Activated T-helper 2 cell treated with anti-CD3 and anti-CD28 coated beads, Interferon-gamma antibody, Interleukin-2, Interleukin-4, amounts not matched to agents 10 μg/mL and 5 μg/mL and 100 μg/mL, durations not matched to agents 14 hours and 24 hours and 36 hours (primary cell): ENCODE measurements around the gene IER5L. TPM values are rescaled to one million over a fixed set of nuclear protein-coding genes. Genes with fewer than 3 reads are reported as not detected.

Source experiments
- DNase-seq: peaks from one replicate; pipeline ENCODE4 v3.0.0; 2021; ENCODE audit warnings: low spot score
- H3K27ac Mint-ChIP-seq: one replicate; pipeline ENCODE4 v1.8.0; 2021; ENCODE audit warnings: mixed read lengths
- H3K27me3 Mint-ChIP-seq: one replicate; pipeline ENCODE4 v1.8.0; 2021; ENCODE audit warnings: low read depth, mixed read lengths
- H3K36me3 Mint-ChIP-seq: one replicate; pipeline ENCODE4 v1.8.0; 2021; ENCODE audit warnings: low read depth, mixed read lengths
- H3K4me1 Mint-ChIP-seq: one replicate; pipeline ENCODE4 v1.8.0; 2021; ENCODE audit warnings: low read depth, mixed read lengths
- H3K4me3 Mint-ChIP-seq: one replicate; pipeline ENCODE4 v1.8.0; 2021; ENCODE audit warnings: low read depth, mild to moderate bottlenecking, moderate library complexity, mixed read lengths
- H3K9me3 Mint-ChIP-seq: one replicate; pipeline ENCODE4 v1.8.0; 2021; ENCODE audit warnings: mixed read lengths
- intact Hi-C: fragments of 100-400 bp; cut with micrococcal nuclease; formaldehyde crosslinking; loops from one replicate; pipeline ENCODE4 v1.15.1; 2023
- total RNA-seq: library from RNA; stranded (reverse); gene quantifications from 2 replicates; pipeline ENCODE4 v1.2.3, GENCODE V29; 2022

The IER5L gene
- total RNA-seq, 1 donor from 2014 or later: 8.6 TPM

- H3K36me3 Mint-ChIP-seq: no peaks in the 10 kb centered on the region
- no peaks in the 10 kb centered on the region for H3K9me3 Mint-ChIP-seq
- intact Hi-C loops: no loop called here
- no peak for DNase-seq
- no peak overlapping the region for H3K27ac Mint-ChIP-seq
- H3K4me1 Mint-ChIP-seq: peaks cover 12% of the 10 kb centered on the region
- H3K4me3 Mint-ChIP-seq: no peak overlapping the region
- H3K27me3 Mint-ChIP-seq: no peaks in the 10 kb centered on the region
These were observed 6.1 kb upstream of the IER5L start for GRCh38 chr9:129184219-129184524.

DNA sequence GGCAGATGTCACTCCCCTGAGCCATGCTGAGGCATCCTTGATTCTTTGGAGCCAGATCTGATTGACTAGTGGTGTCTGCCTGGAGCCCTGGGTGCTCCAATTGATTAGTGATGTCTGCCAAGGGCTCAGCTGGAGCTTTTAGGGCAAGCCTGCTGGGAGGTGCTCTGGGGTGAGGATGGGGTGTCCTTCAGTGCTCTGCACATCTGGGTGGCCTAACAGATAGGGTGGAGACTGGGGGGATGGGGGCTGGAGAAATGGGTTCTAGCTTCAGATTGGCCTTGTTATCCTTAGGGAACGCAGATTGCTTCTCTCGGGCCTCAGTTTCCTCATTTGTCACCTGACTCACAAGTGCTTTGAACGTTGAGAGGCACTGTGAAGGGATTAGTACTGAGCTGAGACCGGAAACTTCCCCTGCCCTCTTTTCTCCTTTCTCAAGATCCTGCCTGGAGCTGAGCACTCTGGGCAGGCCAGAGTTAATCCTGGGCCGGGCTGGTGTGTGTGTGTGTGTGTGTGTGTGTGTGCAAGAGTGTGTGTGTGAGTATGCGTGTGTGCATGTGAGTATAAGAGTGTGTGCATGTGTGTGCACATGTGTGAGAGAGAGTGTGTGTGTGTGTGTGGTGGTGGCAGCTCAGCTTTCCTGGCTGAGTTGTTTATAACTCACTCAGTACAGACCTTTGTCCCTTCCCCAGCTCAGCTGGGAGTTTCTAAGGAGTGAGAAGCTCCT lies 5.6 kb upstream of the IER5L start:
- Mint-ChIP-seq H3K36me3 (no peaks in the 10 kb centered on the region), H3K27ac (no peak overlapping the region), H3K4me1 (peaks cover 12% of the 10 kb centered on the region), H3K27me3 (no peaks in the 10 kb centered on the region), H3K4me3 (no peak overlapping the region), H3K9me3 (no peaks in the 10 kb centered on the region)
- intact Hi-C loops: no loop called here
- no peak for DNase-seq

DNA sequence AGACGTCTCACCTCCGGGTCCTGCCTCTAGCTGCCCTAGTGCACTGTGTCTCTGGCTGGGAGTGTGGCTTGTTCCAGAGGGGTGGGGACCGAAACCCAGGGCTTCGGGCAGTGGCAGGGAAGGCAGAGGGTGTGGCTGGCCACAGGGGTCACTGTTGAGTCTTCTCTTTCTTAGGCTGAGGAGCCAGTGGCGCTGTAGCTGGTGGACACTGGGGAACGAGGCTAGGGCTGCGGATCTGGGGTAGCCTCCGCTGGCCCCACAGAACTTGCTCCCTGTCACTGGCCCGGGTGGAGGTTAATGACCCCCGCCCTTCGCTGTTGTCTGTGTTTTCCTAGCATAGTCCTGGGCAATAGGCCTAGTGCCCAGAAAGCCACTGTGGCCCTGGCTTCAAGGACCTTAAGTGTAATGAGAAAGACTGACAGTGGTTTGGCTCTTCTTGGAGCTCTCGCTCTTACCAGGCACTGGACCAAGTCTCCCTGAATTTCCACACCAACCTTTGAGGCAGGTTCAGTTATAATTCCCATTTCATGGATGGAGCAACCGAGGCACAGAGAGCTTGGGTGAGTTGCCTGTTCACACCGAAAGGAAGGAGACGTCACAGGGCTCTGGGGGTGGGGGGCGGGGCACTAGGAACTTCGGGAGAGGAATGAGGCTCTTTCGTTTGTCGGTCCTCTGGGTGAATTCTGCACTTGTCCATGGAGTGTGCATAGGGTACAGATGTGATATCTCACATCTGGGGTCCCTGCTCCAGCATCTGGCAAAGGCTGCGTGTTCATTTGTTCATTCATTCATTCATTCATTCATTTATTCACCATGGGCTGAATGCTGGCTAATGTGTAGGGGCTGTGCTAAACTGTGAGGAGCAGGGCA lies 4.8 kb upstream of the IER5L start:
- no peaks in the 10 kb centered on the region for H3K9me3 Mint-ChIP-seq

DNA sequence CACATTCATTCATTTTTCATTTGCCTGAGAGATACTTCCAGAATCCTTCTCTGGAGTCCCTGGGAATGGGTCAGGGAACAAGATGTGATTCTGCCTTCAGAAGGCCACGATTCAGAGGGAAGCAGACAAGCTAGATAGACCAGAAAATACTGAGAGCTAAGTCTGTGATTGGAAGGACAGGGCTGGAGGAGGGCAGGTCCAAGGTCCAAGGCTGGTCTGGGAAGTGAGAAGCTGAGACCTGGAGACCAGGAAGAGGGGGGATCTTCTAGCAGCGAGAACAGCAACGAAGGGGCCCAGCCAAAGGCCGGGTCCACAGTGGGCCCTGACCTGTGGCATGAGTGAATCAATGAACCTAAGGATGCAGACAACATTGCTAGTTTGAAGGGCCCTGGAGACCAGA lies 4.1 kb upstream of the IER5L start:
- no peak overlapping the region for H3K4me3 Mint-ChIP-seq
- H3K36me3 Mint-ChIP-seq: no peaks in the 10 kb centered on the region
- DNase-seq: no peak
- H3K27me3 Mint-ChIP-seq: no peaks in the 10 kb centered on the region
- no peaks in the 10 kb centered on the region for H3K9me3 Mint-ChIP-seq
- H3K4me1 Mint-ChIP-seq: peaks cover 11% of the 10 kb centered on the region
- no peak overlapping the region for H3K27ac Mint-ChIP-seq
- intact Hi-C loops: no loop called here

More for the DNA sequence above, 4.8 kb upstream of the IER5L start:
- intact Hi-C loops: no loop called here
- no peak overlapping the region for H3K27ac Mint-ChIP-seq
- H3K36me3 Mint-ChIP-seq: no peaks in the 10 kb centered on the region
- DNase-seq: no peak
- H3K27me3 Mint-ChIP-seq: no peaks in the 10 kb centered on the region
- H3K4me3 Mint-ChIP-seq: no peak overlapping the region
- H3K4me1 Mint-ChIP-seq: peaks cover 12% of the 10 kb centered on the region

- H3K4me1 Mint-ChIP-seq: peaks cover 11% of the 10 kb centered on the region
- no peak for DNase-seq
- no peaks in the 10 kb centered on the region for H3K9me3 Mint-ChIP-seq
- H3K27me3 Mint-ChIP-seq: no peaks in the 10 kb centered on the region
- intact Hi-C loops: no loop called here
- H3K4me3 Mint-ChIP-seq: no peak overlapping the region
- H3K36me3 Mint-ChIP-seq: no peaks in the 10 kb centered on the region
- H3K27ac Mint-ChIP-seq: no peak overlapping the region
These were observed 3.2 kb upstream of the IER5L start for GRCh38 chr9:129181246-129181645.

- H3K9me3 Mint-ChIP-seq: no peaks in the 10 kb centered on the region
- no peak for DNase-seq
- no peaks in the 10 kb centered on the region for H3K36me3 Mint-ChIP-seq
- peaks cover 8% of the 10 kb centered on the region for H3K4me1 Mint-ChIP-seq
- peak overlapping the region; percentile 8 for H3K4me3 Mint-ChIP-seq
- H3K27ac Mint-ChIP-seq: no peak overlapping the region
- intact Hi-C loops: loop anchor here (2.0 to 5.0 kb wide), 4 partner anchors 58 to 159 kb away; no protein-coding TSS in a partner anchor
- H3K27me3 Mint-ChIP-seq: no peaks in the 10 kb centered on the region
These were observed 714 bp upstream of the IER5L start for GRCh38 chr9:129178568-129179382.

GRCh38 chr9:129177443-129177790 lies 644 bp downstream of the IER5L start:
- DNase-seq: no peak
- Mint-ChIP-seq H3K9me3 (no peaks in the 10 kb centered on the region), H3K36me3 (no peaks in the 10 kb centered on the region), H3K27me3 (peaks cover 7% of the 10 kb centered on the region), H3K27ac (no peak overlapping the region), H3K4me1 (peaks cover 12% of the 10 kb centered on the region), H3K4me3 (peak overlapping the region; percentile 91)
- intact Hi-C loops: loop anchor here (2.0 to 5.0 kb wide), 4 partner anchors 95 to 311 kb away; no protein-coding TSS in a partner anchor

DNA sequence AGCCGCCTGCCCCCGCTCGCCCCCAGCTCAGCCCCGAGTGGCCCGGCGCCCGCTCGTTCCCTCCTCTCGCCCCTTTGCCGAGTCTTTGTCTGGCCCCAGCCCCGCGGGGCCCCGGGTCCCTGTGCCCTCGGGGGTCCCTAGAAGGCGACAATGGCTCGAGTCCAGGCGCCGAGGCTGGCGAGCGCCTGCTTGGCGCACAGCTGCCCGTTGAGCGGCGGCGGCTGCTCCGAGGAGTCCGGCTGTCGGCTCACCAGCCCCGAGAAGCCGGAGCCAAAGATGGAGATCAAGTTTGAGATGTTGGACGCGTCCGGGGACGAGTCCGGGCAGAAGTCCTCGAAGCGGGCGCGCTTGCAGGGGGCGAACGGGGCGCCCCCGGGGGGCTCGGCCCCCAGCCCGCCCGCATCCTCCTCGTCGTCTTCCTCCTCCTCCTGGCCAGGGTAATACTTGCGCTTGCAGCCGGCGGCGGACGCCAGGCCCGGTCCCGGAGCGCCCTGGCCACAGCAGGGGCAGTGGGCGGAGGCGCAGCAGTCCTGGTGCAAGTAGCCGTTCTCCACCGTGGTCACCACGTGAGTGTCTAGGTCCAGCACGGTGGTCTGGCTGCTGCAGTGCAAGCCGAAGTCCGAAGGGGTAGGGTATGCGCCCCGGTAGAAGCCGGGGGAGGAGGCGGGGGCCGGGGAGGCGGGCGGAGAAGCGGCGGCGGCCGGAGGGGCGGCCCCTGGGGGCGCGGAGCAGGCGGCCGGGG lies 1.2 kb downstream of the IER5L start:
- Mint-ChIP-seq H3K27ac (peak overlapping the region; percentile 46), H3K4me1 (peaks cover 12% of the 10 kb centered on the region), H3K36me3 (no peaks in the 10 kb centered on the region), H3K4me3 (peak overlapping the region; percentile 81), H3K27me3 (peaks cover 7% of the 10 kb centered on the region), H3K9me3 (no peaks in the 10 kb centered on the region)
- DNase-seq: peak; percentile 39
- intact Hi-C loops: loop anchor here (1.0 to 5.0 kb wide), 5 partner anchors 38 to 312 kb away; no protein-coding TSS in a partner anchor

GRCh38 chr9:129175825-129176633 lies 2.0 kb downstream of the IER5L start:
- Mint-ChIP-seq H3K36me3 (no peaks in the 10 kb centered on the region), H3K9me3 (no peaks in the 10 kb centered on the region), H3K4me1 (peaks cover 12% of the 10 kb centered on the region), H3K27me3 (peaks cover 7% of the 10 kb centered on the region), H3K27ac (peak overlapping the region; percentile 86), H3K4me3 (peak overlapping the region; percentile 81)
- peak; percentile 72 for DNase-seq
- intact Hi-C loops: loop anchor here (1.0 to 5.0 kb wide), 7 partner anchors 37 to 435 kb away; no protein-coding TSS in a partner anchor

DNA sequence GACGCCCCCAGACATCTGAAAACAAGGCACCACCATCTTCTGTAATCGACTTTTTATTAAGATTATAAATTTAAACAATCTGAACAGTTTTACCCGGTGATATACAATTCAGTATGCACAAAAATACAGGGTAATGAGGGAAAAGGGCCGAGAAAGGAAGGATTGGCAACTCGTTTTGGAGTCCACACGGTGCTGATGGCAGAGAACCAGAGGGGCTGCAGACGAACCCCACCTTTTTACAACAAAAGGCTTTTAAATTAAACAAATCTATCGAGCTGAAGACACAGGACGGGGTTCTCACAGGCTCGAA lies 2.6 kb downstream of the IER5L start:
- H3K4me3 Mint-ChIP-seq: peak overlapping the region; percentile 81
- peaks cover 12% of the 10 kb centered on the region for H3K4me1 Mint-ChIP-seq
- intact Hi-C loops: loop anchor here (2.0 to 5.0 kb wide), 5 partner anchors 97 to 435 kb away; no protein-coding TSS in a partner anchor
- DNase-seq: no peak
- H3K36me3 Mint-ChIP-seq: no peaks in the 10 kb centered on the region
- H3K27me3 Mint-ChIP-seq: peaks cover 7% of the 10 kb centered on the region
- H3K27ac Mint-ChIP-seq: peak overlapping the region; percentile 86
- H3K9me3 Mint-ChIP-seq: no peaks in the 10 kb centered on the region

GRCh38 chr9:129174724-129175514 lies 3.1 kb downstream of the IER5L start:
- peaks cover 18% of the 10 kb centered on the region for H3K4me1 Mint-ChIP-seq
- H3K27me3 Mint-ChIP-seq: peaks cover 7% of the 10 kb centered on the region
- intact Hi-C loops: loop anchor here (2.0 to 5.0 kb wide), 5 partner anchors 97 to 436 kb away; no protein-coding TSS in a partner anchor
- peak overlapping the region; percentile 86 for H3K27ac Mint-ChIP-seq
- no peaks in the 10 kb centered on the region for H3K36me3 Mint-ChIP-seq
- H3K9me3 Mint-ChIP-seq: no peaks in the 10 kb centered on the region
- peak; percentile 50 for DNase-seq
- H3K4me3 Mint-ChIP-seq: peak overlapping the region; percentile 82
